SK-N-SH treated with all-trans-retinoic acid at 6 μM for 48 hours (cell line): ENCODE data around the gene PDIA4.
"Not testable (repeated sequence)": the region's sequence is repeated elsewhere in the genome, so short reads cannot be mapped to it uniquely, and the experiment has no call there.

Experiments used
- ATAC-seq: fragments of 200-7000 bp; cut with Tn5 transposase; 3 replicates; pipeline ENCODE4 v1.9.1; 2020; ENCODE audit warnings: mild to moderate bottlenecking, moderate library complexity
- BACH2 ChIP-seq: fragments of 250-450 bp; sonication (Bioruptor Pico); IDR thresholded peaks from 2 replicates; pipeline ENCODE4 v1.9.0; 2021; ENCODE audit warnings: mild to moderate bottlenecking, borderline replicate concordance
- CREB5 ChIP-seq: fragments of 250-450 bp; sonication (Bioruptor Pico); IDR thresholded peaks from 2 replicates; pipeline ENCODE4 v1.5.1; 2020; ENCODE audit warnings: low read depth, mild to moderate bottlenecking, moderate library complexity
- CSDC2 ChIP-seq: fragments of 250-450 bp; sonication (Bioruptor Pico); IDR thresholded peaks from 2 replicates; pipeline ENCODE4 v1.5.0; 2020; ENCODE audit warnings: mild to moderate bottlenecking, moderate library complexity
- CSRNP3 ChIP-seq: fragments of 250-450 bp; sonication (Bioruptor Pico); IDR thresholded peaks from 2 replicates; pipeline ENCODE4 v1.5.1; 2021; ENCODE audit warnings: mild to moderate bottlenecking, moderate library complexity
- ESRRG ChIP-seq: fragments of 250-450 bp; sonication (Bioruptor Pico); IDR thresholded peaks from 2 replicates; pipeline ENCODE4 v1.6.1; 2021; ENCODE audit warnings: mild to moderate bottlenecking
- ISL1 ChIP-seq: fragments of 250-450 bp; sonication (Bioruptor Pico); IDR thresholded peaks from 2 replicates; pipeline ENCODE4 v2.1.2; 2022; ENCODE audit warnings: mild to moderate bottlenecking, moderate library complexity
- OSR1 ChIP-seq: fragments of 250-450 bp; sonication (Bioruptor Pico); IDR thresholded peaks from 2 replicates; pipeline ENCODE4 v1.8.0; 2022; ENCODE audit warnings: moderate library complexity, mild to moderate bottlenecking, inconsistent platforms
- PATZ1 ChIP-seq: fragments of 250-450 bp; sonication (Bioruptor Pico); IDR thresholded peaks from 2 replicates; pipeline ENCODE4 v1.8.0; 2020; ENCODE audit warnings: mild to moderate bottlenecking, moderate library complexity, borderline replicate concordance
- POU6F1 ChIP-seq: fragments of 250-450 bp; sonication (Bioruptor Pico); IDR thresholded peaks from 2 replicates; pipeline ENCODE4 v1.8.0; 2021; ENCODE audit warnings: low read depth, mild to moderate bottlenecking, moderate library complexity, borderline replicate concordance
- PPARA ChIP-seq: fragments of 250-450 bp; sonication (Bioruptor Pico); IDR thresholded peaks from 2 replicates; pipeline ENCODE4 v1.5.0; 2020; ENCODE audit warnings: mild to moderate bottlenecking, borderline replicate concordance
- RARB ChIP-seq: fragments of 250-450 bp; sonication (Bioruptor Pico); IDR thresholded peaks from 2 replicates; pipeline ENCODE4 v1.8.0; 2021; ENCODE audit warnings: mild to moderate bottlenecking, moderate library complexity
- TCF4 ChIP-seq: fragments of 250-450 bp; sonication (Bioruptor Pico); IDR thresholded peaks from 2 replicates; pipeline ENCODE4 v1.8.0; 2021; ENCODE audit warnings: mild to moderate bottlenecking, moderate library complexity, borderline replicate concordance
- TSHZ2 ChIP-seq: fragments of 250-450 bp; sonication (Bioruptor Pico); IDR thresholded peaks from 2 replicates; pipeline ENCODE4 v1.5.0; 2020; ENCODE audit warnings: mild to moderate bottlenecking, moderate library complexity
- ZFP3 ChIP-seq: fragments of 250-450 bp; sonication (Bioruptor Pico); IDR thresholded peaks from 2 replicates; pipeline ENCODE4 v1.5.0; 2020; ENCODE audit warnings: mild to moderate bottlenecking, moderate library complexity
- ZFP30 ChIP-seq: fragments of 450-650 bp; formaldehyde crosslinking; IDR thresholded peaks from 2 replicates; pipeline ENCODE4 v1.5.0; 2022; ENCODE audit warnings: mild to moderate bottlenecking, moderate library complexity
- ZNF565 ChIP-seq: fragments of 450-650 bp; formaldehyde crosslinking; conservative IDR thresholded peaks from 2 replicates; pipeline ENCODE4 v1.5.0; 2020; ENCODE audit warnings: low read depth, mild to moderate bottlenecking, moderate library complexity
- ZNF70 ChIP-seq: fragments of 450-650 bp; formaldehyde crosslinking; IDR thresholded peaks from 2 replicates; pipeline ENCODE4 v1.5.0; 2020; ENCODE audit warnings: mild to moderate bottlenecking, moderate library complexity
- ZNF8 ChIP-seq: fragments of 450-650 bp; formaldehyde crosslinking; IDR thresholded peaks from 2 replicates; pipeline ENCODE4 v1.5.0; 2020; ENCODE audit warnings: mild to moderate bottlenecking, moderate library complexity

The PDIA4 gene

GRCh38 chr7:149043936-149044335 is 15.6 kb upstream of the PDIA4 start:
- TF ChIP-seq ZNF70 (CRISPR knock-in tag): no peak
- TF ChIP-seq ESRRG (CRISPR knock-in tag): no peak
- TF ChIP-seq OSR1: no peak
- no peak for TF ChIP-seq CREB5
- TF ChIP-seq PATZ1: no peak
- no peak for TF ChIP-seq PPARA (CRISPR knock-in tag)
- no peak for TF ChIP-seq ZFP3 (CRISPR knock-in tag)
- TF ChIP-seq CSDC2: no peak
- TF ChIP-seq ZFP30 (CRISPR knock-in tag): no peak
- TF ChIP-seq RARB (CRISPR knock-in tag): no peak
- no peak for TF ChIP-seq TCF4 (CRISPR knock-in tag)
- no peak for TF ChIP-seq POU6F1 (CRISPR knock-in tag)
- TF ChIP-seq TSHZ2 (CRISPR knock-in tag): no peak
- TF ChIP-seq BACH2 (CRISPR knock-in tag): no peak
- no peak for TF ChIP-seq ZNF565
- TF ChIP-seq CSRNP3 (CRISPR knock-in tag): no peak
- TF ChIP-seq ZNF8 (CRISPR knock-in tag): no peak
- TF ChIP-seq ISL1 (CRISPR knock-in tag): no peak
- ATAC-seq: no peak

GRCh38 chr7:149041350-149041749 is 13.0 kb upstream of the PDIA4 start:
- TF ChIP-seq TSHZ2 (CRISPR knock-in tag) (no peak), ESRRG (CRISPR knock-in tag) (no peak), CSRNP3 (CRISPR knock-in tag) (no peak), ZNF70 (CRISPR knock-in tag) (no peak), CREB5 (no peak), ZFP3 (CRISPR knock-in tag) (no peak), CSDC2 (no peak), PPARA (CRISPR knock-in tag) (no peak), ZNF8 (CRISPR knock-in tag) (no peak), POU6F1 (CRISPR knock-in tag) (no peak), TCF4 (CRISPR knock-in tag) (no peak), ISL1 (CRISPR knock-in tag) (no peak), ZFP30 (CRISPR knock-in tag) (no peak), ZNF565 (no peak), PATZ1 (no peak)
- no peak for ATAC-seq

- not testable (repeated sequence) for ATAC-seq
These were observed 10.3 kb upstream of the PDIA4 start for GRCh38 chr7:149038641-149039040.
